HCT116 (cell line): ENCODE data around the gene PACS2. TPM values are rescaled to one million over a fixed set of nuclear protein-coding genes. Genes with fewer than 3 reads are reported as not detected.

Experiments
- ATAC-seq: fragments of 200-7000 bp; cut with Tn5 transposase; 2 replicates; pipeline ENCODE4 v1.9.1; 2020; ENCODE audit warnings: mild to moderate bottlenecking, moderate library complexity
- BruUV-seq: library from RNA; stranded (reverse); fragments of 400-500 nt; replicated peaks from 2 replicates; lab custom pipeline; 2021; lab: Mats Ljungman, UMichigan
- CTCF ChIA-PET: fragments of 300-600 bp; sonication (Branson Sonifier 250); formaldehyde crosslinking; loops from one replicate; lab custom pipeline; 2021; ENCODE audit warnings: antibody characterized with exemption; lab: Charles Lee
- POLR2A ChIA-PET: fragments of 300-600, 350-600 bp; sonication (Branson Sonifier 250); formaldehyde crosslinking; loops from one replicate; lab custom pipeline; 2021; ENCODE audit warnings: antibody characterized with exemption; lab: Charles Lee
- RAD21 ChIA-PET, 2 experiments: fragments of 300-600 bp; sonication (Branson Sonifier 250); formaldehyde crosslinking; loops; one replicate each; lab custom pipeline; 2023; ENCODE audit warnings: low total read pairs in 2 of 2; ENCODE audit not compliant: uncharacterized antibody in 2 of 2, unreplicated experiment in 2 of 2, low non-redundant PET in 1 of 2; lab: Charles Lee
- DNase-seq: peaks from one replicate; pipeline ENCODE4 v3.0.0-alpha.2; 2010; ENCODE audit warnings: low read depth, low spot score
- H2AFZ ChIP-seq: fragments of 200-600 bp; shearing (Covaris generic), sonication (generic); 2 replicates; pipeline ENCODE4 v1.6.1; 2017; ENCODE audit warnings: low read depth, mixed run types, mixed read lengths, antibody characterized with exemption, low read length; ENCODE audit not compliant: poor library complexity, severe bottlenecking
- H3K27ac ChIP-seq: 2 replicates; pipeline ENCODE4 v1.5.1; 2012; ENCODE audit warnings: low read depth, low read length
- H3K27me3 ChIP-seq: fragments of 200-600 bp; sonication (generic); 2 replicates; pipeline ENCODE4 v1.6.1; 2016; ENCODE audit warnings: mixed run types, low read length, mixed read lengths; ENCODE audit not compliant: insufficient read depth
- H3K36me3 ChIP-seq, 2 experiments: fragments of 200-500 bp in 1 of 2; fragments of 200-600 bp in 1 of 2; sonication (Bioruptor generic) in 1 of 2; sonication (generic) in 1 of 2; 2 replicates each; pipeline versions ENCODE4 v1.5.1 to v1.6.1; 2014 to 2016; ENCODE audit warnings: low read length in 2 of 2, inconsistent platforms in 1 of 2, mixed read lengths in 1 of 2, mixed run types in 1 of 2; ENCODE audit not compliant: insufficient read depth in 2 of 2, control insufficient read depth in 1 of 2
- H3K4me1 ChIP-seq, 2 experiments: fragments of 200-600 bp in 1 of 2; sonication (generic) in 1 of 2; 2 replicates each; pipeline versions ENCODE4 v1.5.1 to v1.6.1; 2012 to 2017; ENCODE audit warnings: low read length in 2 of 2, inconsistent platforms in 1 of 2, mild to moderate bottlenecking in 1 of 2, mixed read lengths in 1 of 2, mixed run types in 1 of 2, moderate library complexity in 1 of 2; ENCODE audit not compliant: insufficient read depth in 2 of 2, control insufficient read depth in 1 of 2
- H3K4me2 ChIP-seq: fragments of 200-600 bp; sonication (generic); 2 replicates; pipeline ENCODE4 v1.6.1; 2017; ENCODE audit warnings: mixed run types, low read length, mixed read lengths
- H3K4me3 ChIP-seq, 2 experiments: fragments of 200-600 bp in 1 of 2; sonication (generic) in 1 of 2; replicated peaks in 1 of 2; 2 replicates each; pipeline ENCODE4 v1.5.1; 2011 to 2016; ENCODE audit warnings: low read length in 2 of 2, control low read depth in 1 of 2, low read depth in 1 of 2, mild to moderate bottlenecking in 1 of 2, mixed read lengths in 1 of 2, mixed run types in 1 of 2
- H3K79me2 ChIP-seq: fragments of 200-600 bp; sonication (generic); 2 replicates; pipeline ENCODE4 v1.6.1; 2017; ENCODE audit warnings: mild to moderate bottlenecking, mixed run types, low read length, moderate library complexity, mixed read lengths; ENCODE audit not compliant: insufficient read depth
- H3K9ac ChIP-seq: fragments of 200-600 bp; sonication (generic); 2 replicates; pipeline ENCODE4 v1.6.1; 2016; ENCODE audit warnings: low read length, mixed read lengths
- H3K9me2 ChIP-seq: fragments of 200-600 bp; sonication (generic), shearing (Covaris generic); 2 replicates; pipeline ENCODE4 v1.6.1; 2017; ENCODE audit warnings: mixed run types, mild to moderate bottlenecking, moderate library complexity; ENCODE audit not compliant: insufficient read depth
- H3K9me3 ChIP-seq, 2 experiments: fragments of 200-500 bp in 1 of 2; fragments of 200-600 bp in 1 of 2; sonication (Bioruptor generic) in 1 of 2; sonication (generic) in 1 of 2; 2 replicates each; pipeline ENCODE4 v1.6.1; 2014 to 2017; ENCODE audit warnings: low read length in 2 of 2, mixed read lengths in 2 of 2, inconsistent platforms in 1 of 2, low read depth in 1 of 2, mild to moderate bottlenecking in 1 of 2, mixed run types in 1 of 2, moderate library complexity in 1 of 2; ENCODE audit not compliant: control insufficient read depth in 1 of 2, insufficient read depth in 1 of 2
- H4K20me1 ChIP-seq: fragments of 200-600 bp; sonication (generic), shearing (Covaris generic); 2 replicates; pipeline ENCODE4 v1.6.1; 2017; ENCODE audit warnings: mixed run types, mild to moderate bottlenecking, moderate library complexity; ENCODE audit not compliant: insufficient read depth
- EZH2 ChIP-seq: fragments of 200-600 bp; sonication (generic); IDR thresholded peaks from 2 replicates; pipeline ENCODE4 v1.6.1; 2017; ENCODE audit warnings: antibody characterized with exemption, mixed run types
- FOSL1 ChIP-seq: IDR thresholded peaks from 2 replicates; pipeline ENCODE4 v1.6.1; 2012; ENCODE audit warnings: low read depth
- JUND ChIP-seq: IDR thresholded peaks from 2 replicates; pipeline ENCODE4 v1.6.1; 2012
- POLR2A ChIP-seq: IDR thresholded peaks from 2 replicates; pipeline ENCODE4 v1.7.0; 2011; ENCODE audit warnings: borderline replicate concordance; ENCODE audit not compliant: insufficient read depth, insufficient read length; ENCODE audit errors: extremely low read depth
- SRF ChIP-seq: IDR thresholded peaks from 2 replicates; pipeline ENCODE4 v1.6.1; 2012; ENCODE audit warnings: low read depth
- ZNF274 ChIP-seq: fragments of 200-500 bp; sonication (Bioruptor generic); IDR thresholded peaks from 2 replicates; pipeline ENCODE4 v1.6.1; 2014; ENCODE audit warnings: mild to moderate bottlenecking, low read depth, low read length, inconsistent platforms
- intact Hi-C: fragments of 100-400 bp; cut with micrococcal nuclease; formaldehyde crosslinking; loops from 2 replicates; pipeline ENCODE4 v1.10.0; 2022
- total RNA-seq: library from RNA; stranded (reverse); gene quantifications from one replicate; pipeline ENCODE4 v1.2.1, GENCODE V29; 2021; ENCODE audit not compliant: unreplicated experiment
- TF ChIP-seq, protein P1 (sequence below), 3 experiments: fragments of 200-600 bp in 1 of 3; sonication (generic) in 1 of 3; IDR thresholded peaks in 2 of 3; conservative IDR thresholded peaks in 1 of 3; 2 replicates each; pipeline ENCODE4 v1.5.1; 2012 to 2017; ENCODE audit warnings: low read depth in 2 of 3, low read length in 2 of 3, antibody characterized with exemption in 1 of 3, borderline replicate concordance in 1 of 3, control low read depth in 1 of 3, mild to moderate bottlenecking in 1 of 3, mixed read lengths in 1 of 3, mixed run types in 1 of 3, moderate library complexity in 1 of 3; ENCODE audit not compliant: insufficient read depth in 1 of 3
- TF ChIP-seq, protein P2 (sequence below): IDR thresholded peaks from 2 replicates; pipeline ENCODE4 v1.6.1; 2012
- TF ChIP-seq, protein P3 (sequence below): IDR thresholded peaks from 2 replicates; pipeline ENCODE4 v1.6.1; 2011; ENCODE audit warnings: mild to moderate bottlenecking, low read length, moderate library complexity; ENCODE audit not compliant: insufficient replicate concordance; ENCODE audit errors: extremely low read depth

The PACS2 gene
- total RNA-seq, 1 experiment from 2014 or later, result 75.5 TPM

DNA sequence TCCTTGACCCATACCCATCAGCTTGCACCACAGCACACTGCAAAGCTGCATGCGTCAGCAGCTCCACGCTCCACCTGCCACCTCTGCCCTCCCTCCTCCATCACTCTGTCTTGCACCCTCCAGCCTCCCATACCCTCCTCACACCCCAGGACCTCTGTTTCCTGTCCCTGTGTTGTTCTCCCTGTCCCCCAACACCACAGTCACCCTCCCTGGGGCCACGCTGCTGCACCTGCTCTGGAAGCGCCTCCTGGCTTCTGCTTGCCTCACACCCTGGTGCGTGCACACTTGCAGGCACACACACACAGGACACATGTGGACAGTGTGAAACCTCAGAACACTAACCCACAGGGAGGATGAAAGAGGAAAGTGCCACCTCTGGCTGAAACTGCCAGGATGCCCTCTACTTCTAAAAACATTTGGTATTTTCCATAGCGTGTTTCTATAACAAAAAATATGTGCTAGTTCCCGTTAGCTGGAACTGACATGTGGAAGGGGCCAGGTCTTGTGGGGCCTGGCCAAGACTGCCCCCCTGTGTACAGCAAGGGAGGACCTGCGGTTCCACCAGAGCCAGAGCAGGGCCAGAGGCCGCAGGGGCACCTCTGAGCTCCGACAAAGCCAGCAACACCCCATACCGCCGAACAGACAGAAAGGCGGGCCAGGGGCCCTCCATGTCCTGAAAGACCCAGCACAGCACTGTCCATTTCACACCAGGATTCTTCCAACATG, 23.8 kb upstream of the PACS2 start:
- ChIA-PET POLR2A (no interaction called here), CTCF (no interaction called here), RAD21 (no interaction called here)
- no peaks in the 10 kb centered on the region for H3K9me2 ChIP-seq
- H3K4me1 ChIP-seq, result no peaks in the 10 kb centered on the region
- peaks cover 64% of the 10 kb centered on the region for H3K79me2 ChIP-seq
- BruUV-seq, result no TSS peak
- H3K27ac ChIP-seq, result no peak overlapping the region
- peak; percentile 62; the same call in 1 of the 2 replicates for ATAC-seq
- H3K9me3 ChIP-seq, result no peaks in the 10 kb centered on the region
- TF ChIP-seq, protein P1, sequence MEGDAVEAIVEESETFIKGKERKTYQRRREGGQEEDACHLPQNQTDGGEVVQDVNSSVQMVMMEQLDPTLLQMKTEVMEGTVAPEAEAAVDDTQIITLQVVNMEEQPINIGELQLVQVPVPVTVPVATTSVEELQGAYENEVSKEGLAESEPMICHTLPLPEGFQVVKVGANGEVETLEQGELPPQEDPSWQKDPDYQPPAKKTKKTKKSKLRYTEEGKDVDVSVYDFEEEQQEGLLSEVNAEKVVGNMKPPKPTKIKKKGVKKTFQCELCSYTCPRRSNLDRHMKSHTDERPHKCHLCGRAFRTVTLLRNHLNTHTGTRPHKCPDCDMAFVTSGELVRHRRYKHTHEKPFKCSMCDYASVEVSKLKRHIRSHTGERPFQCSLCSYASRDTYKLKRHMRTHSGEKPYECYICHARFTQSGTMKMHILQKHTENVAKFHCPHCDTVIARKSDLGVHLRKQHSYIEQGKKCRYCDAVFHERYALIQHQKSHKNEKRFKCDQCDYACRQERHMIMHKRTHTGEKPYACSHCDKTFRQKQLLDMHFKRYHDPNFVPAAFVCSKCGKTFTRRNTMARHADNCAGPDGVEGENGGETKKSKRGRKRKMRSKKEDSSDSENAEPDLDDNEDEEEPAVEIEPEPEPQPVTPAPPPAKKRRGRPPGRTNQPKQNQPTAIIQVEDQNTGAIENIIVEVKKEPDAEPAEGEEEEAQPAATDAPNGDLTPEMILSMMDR (IDR thresholded peaks at IDR 0.05 in 2 of 3, conservative IDR thresholded peaks at IDR 0.05 in 1 of 3; ENCODE audit: borderline replicate concordance in 1 of 3, insufficient read depth in 1 of 3, low read depth in 2 of 3, low read length in 2 of 3), result 0 out of 6 replicates have a peak, but pooled peaks of 1 of the 3 experiments have one; percentile 9
- TF ChIP-seq FOSL1, result no peak
- no peak overlapping the region for H2AFZ ChIP-seq
- intact Hi-C loops, result no loop called here
- H3K27me3 ChIP-seq, result no peaks in the 10 kb centered on the region
- no peak overlapping the region for H3K4me2 ChIP-seq
- no peak for DNase-seq
- no peak overlapping the region for H3K4me3 ChIP-seq
- H3K9ac ChIP-seq, result no peak overlapping the region
- H3K36me3 ChIP-seq, result 0 out of 4 replicates have a peak, but pooled peaks cover 0 to under 1% of the 10 kb centered on the region in 2 experiments
- no peaks in the 10 kb centered on the region for H4K20me1 ChIP-seq

DNA sequence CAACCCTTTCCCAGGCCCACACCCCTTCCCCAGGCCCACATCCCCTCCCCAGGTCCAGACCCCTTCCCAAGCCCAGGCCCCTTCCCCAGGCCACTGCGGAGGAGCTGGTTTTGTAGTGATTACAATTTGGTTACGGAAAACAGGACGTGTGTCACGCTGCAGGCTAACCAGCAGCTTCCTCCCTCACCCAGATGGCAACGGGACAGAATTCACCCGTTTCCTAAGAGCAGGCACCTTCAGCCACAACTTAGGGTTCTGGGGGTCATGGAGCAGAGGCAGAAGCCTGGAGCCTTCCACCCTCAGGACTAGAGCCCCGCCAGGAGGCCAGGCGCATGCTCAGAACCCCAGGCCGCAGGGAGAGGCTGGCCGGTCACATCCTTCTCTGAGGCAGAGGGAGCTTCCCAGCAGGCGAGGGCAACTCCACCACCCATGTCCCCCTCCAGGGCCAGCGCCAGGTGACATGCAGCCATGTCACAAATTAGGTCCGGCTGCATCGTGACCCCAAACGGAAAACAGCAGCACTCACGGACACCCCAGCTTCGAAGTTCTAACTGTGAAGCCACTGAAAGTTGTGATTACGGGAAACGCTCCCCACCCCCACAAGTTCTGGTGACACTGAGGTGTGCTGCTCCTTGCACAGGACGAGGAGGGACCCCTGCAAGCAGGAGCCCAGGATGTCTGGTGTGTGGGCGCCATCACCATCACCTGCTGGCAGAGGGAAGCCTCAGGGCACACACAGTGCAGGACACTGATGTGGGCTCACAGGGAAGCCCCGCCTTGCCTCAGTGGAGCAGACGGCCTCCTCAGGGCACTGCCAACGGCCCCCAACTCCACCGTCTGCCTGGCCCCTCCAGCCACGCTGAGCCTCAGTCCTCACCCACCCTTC, 21.5 kb upstream of the PACS2 start:
- H4K20me1 ChIP-seq, result no peaks in the 10 kb centered on the region
- no peak overlapping the region for H3K9ac ChIP-seq
- RAD21 ChIA-PET, result no interaction called here
- no peaks in the 10 kb centered on the region for H3K9me3 ChIP-seq
- intact Hi-C loops, result no loop called here
- no peak for DNase-seq
- H3K27ac ChIP-seq, result no peak overlapping the region
- no TSS peak for BruUV-seq
- CTCF ChIA-PET, result no interaction called here
- no peaks in the 10 kb centered on the region for H3K9me2 ChIP-seq
- no peaks in the 10 kb centered on the region for H3K4me1 ChIP-seq
- H3K4me2 ChIP-seq, result no peak overlapping the region
- no peak for ATAC-seq
- no peaks in the 10 kb centered on the region for H3K36me3 ChIP-seq
- peaks cover 78% of the 10 kb centered on the region for H3K79me2 ChIP-seq
- H3K27me3 ChIP-seq, result no peaks in the 10 kb centered on the region
- H3K4me3 ChIP-seq, result no peak overlapping the region
- POLR2A ChIA-PET, result interaction anchor here (0.6 kb wide), 1 partner anchor 8 kb away, joined by 3 read pairs; the partner anchor contains the start of gene BRF1
- no peak overlapping the region for H2AFZ ChIP-seq
- no peak for TF ChIP-seq POLR2A
- no peak for TF ChIP-seq JUND
- TF ChIP-seq, protein P1 (IDR thresholded peaks at IDR 0.05 in 2 of 3, conservative IDR thresholded peaks at IDR 0.05 in 1 of 3; ENCODE audit: borderline replicate concordance in 1 of 3, insufficient read depth in 1 of 3, low read depth in 2 of 3, low read length in 2 of 3), result no peak
- TF ChIP-seq SRF, result no peak
- TF ChIP-seq EZH2, result no peak
- TF ChIP-seq ZNF274, result no peak
- TF ChIP-seq, protein P2, sequence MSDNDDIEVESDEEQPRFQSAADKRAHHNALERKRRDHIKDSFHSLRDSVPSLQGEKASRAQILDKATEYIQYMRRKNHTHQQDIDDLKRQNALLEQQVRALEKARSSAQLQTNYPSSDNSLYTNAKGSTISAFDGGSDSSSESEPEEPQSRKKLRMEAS, result no peak
- TF ChIP-seq, protein P3, sequence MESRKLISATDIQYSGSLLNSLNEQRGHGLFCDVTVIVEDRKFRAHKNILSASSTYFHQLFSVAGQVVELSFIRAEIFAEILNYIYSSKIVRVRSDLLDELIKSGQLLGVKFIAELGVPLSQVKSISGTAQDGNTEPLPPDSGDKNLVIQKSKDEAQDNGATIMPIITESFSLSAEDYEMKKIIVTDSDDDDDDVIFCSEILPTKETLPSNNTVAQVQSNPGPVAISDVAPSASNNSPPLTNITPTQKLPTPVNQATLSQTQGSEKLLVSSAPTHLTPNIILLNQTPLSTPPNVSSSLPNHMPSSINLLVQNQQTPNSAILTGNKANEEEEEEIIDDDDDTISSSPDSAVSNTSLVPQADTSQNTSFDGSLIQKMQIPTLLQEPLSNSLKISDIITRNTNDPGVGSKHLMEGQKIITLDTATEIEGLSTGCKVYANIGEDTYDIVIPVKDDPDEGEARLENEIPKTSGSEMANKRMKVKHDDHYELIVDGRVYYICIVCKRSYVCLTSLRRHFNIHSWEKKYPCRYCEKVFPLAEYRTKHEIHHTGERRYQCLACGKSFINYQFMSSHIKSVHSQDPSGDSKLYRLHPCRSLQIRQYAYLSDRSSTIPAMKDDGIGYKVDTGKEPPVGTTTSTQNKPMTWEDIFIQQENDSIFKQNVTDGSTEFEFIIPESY, result no peak
